Effector CD4-positive, alpha-beta T cell (primary cell): ENCODE measurements around the gene TUBB8B.
"Not testable (repeated sequence)": the region's sequence is repeated elsewhere in the genome, so short reads cannot be mapped to it uniquely, and the experiment has no call there.

ENCODE experiments used
- DNase-seq: peaks from one replicate; pipeline ENCODE4 v3.0.0-alpha.2; 2020

TUBB8B gene

GRCh38 chr18:11383-12274 is 37.8 kb downstream of the TUBB8B start:
- not testable (repeated sequence) for DNase-seq

- not testable (repeated sequence) for DNase-seq
Measured at GRCh38 chr18:10624-11184, 38.7 kb downstream of the TUBB8B start.

DNA sequence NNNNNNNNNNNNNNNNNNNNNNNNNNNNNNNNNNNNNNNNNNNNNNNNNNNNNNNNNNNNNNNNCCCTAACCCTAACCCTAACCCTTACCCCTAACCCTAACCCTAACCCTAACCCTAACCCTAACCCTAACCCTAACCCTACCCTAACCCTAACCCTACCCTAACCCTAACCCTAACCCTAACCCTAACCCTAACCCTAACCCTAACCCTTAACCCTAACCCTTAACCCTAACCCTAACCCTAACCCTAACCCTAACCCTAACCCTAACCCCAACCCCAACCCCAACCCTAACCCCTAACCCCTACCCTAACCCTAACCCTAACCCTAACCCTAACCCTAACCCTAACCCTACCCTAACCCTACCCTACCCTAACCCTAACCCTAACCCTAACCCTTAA is 39.5 kb downstream of the TUBB8B start:
- not testable (repeated sequence) for DNase-seq
